HepG2 (cell line): Measurements from ENCODE around the gene COPZ1. TPM values are rescaled to one million over a fixed set of nuclear protein-coding genes. Genes with fewer than 3 reads are reported as not detected.

ENCODE experiments used
- HNRNPH1 ChIP-seq: fragments of 200-400 bp; formaldehyde crosslinking; optimal IDR thresholded peaks from 2 replicates; pipeline ENCODE3; 2017; ENCODE audit warnings: mild to moderate bottlenecking, low read depth, low read length
- HOXA3 ChIP-seq: sonication (generic); formaldehyde crosslinking; IDR thresholded peaks from 2 replicates; pipeline ENCODE4 v1.5.0; 2020; ENCODE audit warnings: missing genetic modification reagents
- IRF9 ChIP-seq: sonication (generic); formaldehyde crosslinking; IDR thresholded peaks from 2 replicates; pipeline ENCODE4 v1.8.0; 2022; ENCODE audit warnings: missing genetic modification reagents, mild to moderate bottlenecking, borderline replicate concordance
- KDM2A ChIP-seq: sonication (generic); formaldehyde crosslinking; IDR thresholded peaks from 2 replicates; pipeline ENCODE4 v1.4.0; 2020; ENCODE audit warnings: low read depth, missing genetic modification reagents, borderline replicate concordance
- SOX5 ChIP-seq: IDR thresholded peaks from 2 replicates; pipeline ENCODE4 v1.6.1; 2016; ENCODE audit warnings: borderline replicate concordance
- ZNF263 ChIP-seq: sonication (generic); formaldehyde crosslinking; IDR thresholded peaks from 2 replicates; pipeline ENCODE4 v1.4.0; 2020; ENCODE audit warnings: missing genetic modification reagents
- ZNF710 ChIP-seq: sonication (generic); formaldehyde crosslinking; IDR thresholded peaks from 2 replicates; pipeline ENCODE4 v1.5.0; 2020; ENCODE audit warnings: mild to moderate bottlenecking, missing genetic modification reagents, borderline replicate concordance
- polyA plus RNA-seq, 8 experiments: library from polyadenylated mRNA; depleted of rRNA in 3 of 8; stranded (reverse) in 7 of 8; unstranded in 1 of 8; fragments of >200 nt; fragmentation: Illumina TruSeq in 4 of 8; extraction: Trizol in 4 of 8; gene quantifications; 2 replicates each; pipeline versions ENCODE4 v1.2.1 to v1.2.3, GENCODE V29; 2011 to 2016; ENCODE audit warnings: low read depth in 4 of 8, missing spikeins in 1 of 8, mixed read lengths in 1 of 8; ENCODE audit not compliant: insufficient read depth in 1 of 8
- total RNA-seq, 5 experiments: library from RNA; depleted of rRNA; stranded (reverse); fragments of >200 nt; fragmentation: Illumina TruSeq; extraction: Trizol; gene quantifications; 2 replicates each; pipeline ENCODE4 v1.2.3, GENCODE V29; 2016; ENCODE audit warnings: low read depth in 1 of 5
- TF ChIP-seq, protein P1 (sequence below): sonication (generic); formaldehyde crosslinking; conservative IDR thresholded peaks from 2 replicates; pipeline ENCODE4 v1.4.0; 2020; ENCODE audit warnings: mild to moderate bottlenecking, missing genetic modification reagents, moderate library complexity
- TF ChIP-seq, protein P2 (sequence below): sonication (generic); formaldehyde crosslinking; IDR thresholded peaks from 2 replicates; pipeline ENCODE4 v1.4.0; 2020; ENCODE audit warnings: missing genetic modification reagents, borderline replicate concordance
- TF ChIP-seq, protein P3 (sequence below): sonication (generic); formaldehyde crosslinking; IDR thresholded peaks from 2 replicates; pipeline ENCODE4 v1.4.0; 2020; ENCODE audit warnings: missing genetic modification reagents, borderline replicate concordance

Gene COPZ1
- total and polyA plus RNA-seq, 2 of the 13 experiments (the other 11 are each of a cell fraction or from before 2014, with no cell fraction given) = 125 to 184 TPM

DNA sequence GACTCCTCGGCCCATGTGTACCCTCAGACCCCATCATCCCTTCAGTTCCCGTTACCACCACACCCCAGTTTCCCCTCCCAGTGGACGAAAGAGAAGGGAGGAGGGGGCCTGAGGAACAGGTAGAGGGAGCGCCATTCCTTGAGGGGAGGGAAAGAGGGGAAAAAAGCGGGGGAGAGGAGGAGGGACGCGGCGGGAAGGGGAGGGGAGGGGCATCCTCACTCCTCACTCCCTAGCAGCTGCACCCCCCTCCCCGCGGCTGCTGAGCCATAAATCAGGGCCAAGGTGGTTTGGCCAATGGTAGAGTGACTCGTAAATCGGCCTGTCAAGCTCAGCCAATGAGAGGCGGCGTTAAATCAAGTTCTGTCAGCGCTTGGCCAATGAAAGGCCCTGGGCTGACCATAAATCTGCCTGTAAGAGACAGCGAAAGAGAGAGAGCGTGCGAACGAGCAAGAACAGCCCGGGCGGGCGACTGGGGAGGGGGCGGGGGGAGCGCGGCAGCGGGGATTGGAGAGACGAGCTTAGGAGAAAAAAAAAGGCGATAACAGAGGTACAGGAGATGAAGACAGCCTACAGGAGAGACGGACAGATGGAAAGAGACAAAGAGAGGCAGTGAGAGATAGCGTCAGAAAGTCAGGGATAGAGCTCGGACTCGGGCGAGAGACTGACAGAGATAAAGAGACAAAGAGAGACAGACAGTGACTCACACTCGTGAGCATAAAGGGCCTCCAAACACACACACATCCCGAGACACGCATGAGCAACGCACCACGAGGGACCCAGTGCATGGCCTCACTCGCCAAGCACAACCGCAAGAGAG is 34.2 kb downstream of the COPZ1 start (continued):
- TF ChIP-seq IRF9 (CRISPR knock-in tag) (0 out of 2 replicates have a peak, but pooled peaks have one; percentile 22), SOX5 (peak; percentile 33; the same call in 1 of the 2 replicates), HNRNPH1 (no peak), ZNF710 (CRISPR knock-in tag) (peak; percentile 62; the same call in 1 of the 2 replicates), KDM2A (CRISPR knock-in tag) (peak; percentile 11; the same call in 1 of the 2 replicates), HOXA3 (peak; percentile 71), ZNF263 (CRISPR knock-in tag) (0 out of 2 replicates have a peak, but pooled peaks have one; percentile 12)
- TF ChIP-seq, protein P1, sequence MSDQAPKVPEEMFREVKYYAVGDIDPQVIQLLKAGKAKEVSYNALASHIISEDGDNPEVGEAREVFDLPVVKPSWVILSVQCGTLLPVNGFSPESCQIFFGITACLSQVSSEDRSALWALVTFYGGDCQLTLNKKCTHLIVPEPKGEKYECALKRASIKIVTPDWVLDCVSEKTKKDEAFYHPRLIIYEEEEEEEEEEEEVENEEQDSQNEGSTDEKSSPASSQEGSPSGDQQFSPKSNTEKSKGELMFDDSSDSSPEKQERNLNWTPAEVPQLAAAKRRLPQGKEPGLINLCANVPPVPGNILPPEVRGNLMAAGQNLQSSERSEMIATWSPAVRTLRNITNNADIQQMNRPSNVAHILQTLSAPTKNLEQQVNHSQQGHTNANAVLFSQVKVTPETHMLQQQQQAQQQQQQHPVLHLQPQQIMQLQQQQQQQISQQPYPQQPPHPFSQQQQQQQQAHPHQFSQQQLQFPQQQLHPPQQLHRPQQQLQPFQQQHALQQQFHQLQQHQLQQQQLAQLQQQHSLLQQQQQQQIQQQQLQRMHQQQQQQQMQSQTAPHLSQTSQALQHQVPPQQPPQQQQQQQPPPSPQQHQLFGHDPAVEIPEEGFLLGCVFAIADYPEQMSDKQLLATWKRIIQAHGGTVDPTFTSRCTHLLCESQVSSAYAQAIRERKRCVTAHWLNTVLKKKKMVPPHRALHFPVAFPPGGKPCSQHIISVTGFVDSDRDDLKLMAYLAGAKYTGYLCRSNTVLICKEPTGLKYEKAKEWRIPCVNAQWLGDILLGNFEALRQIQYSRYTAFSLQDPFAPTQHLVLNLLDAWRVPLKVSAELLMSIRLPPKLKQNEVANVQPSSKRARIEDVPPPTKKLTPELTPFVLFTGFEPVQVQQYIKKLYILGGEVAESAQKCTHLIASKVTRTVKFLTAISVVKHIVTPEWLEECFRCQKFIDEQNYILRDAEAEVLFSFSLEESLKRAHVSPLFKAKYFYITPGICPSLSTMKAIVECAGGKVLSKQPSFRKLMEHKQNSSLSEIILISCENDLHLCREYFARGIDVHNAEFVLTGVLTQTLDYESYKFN (CRISPR knock-in tag) = peak; percentile 48
- TF ChIP-seq, protein P2, sequence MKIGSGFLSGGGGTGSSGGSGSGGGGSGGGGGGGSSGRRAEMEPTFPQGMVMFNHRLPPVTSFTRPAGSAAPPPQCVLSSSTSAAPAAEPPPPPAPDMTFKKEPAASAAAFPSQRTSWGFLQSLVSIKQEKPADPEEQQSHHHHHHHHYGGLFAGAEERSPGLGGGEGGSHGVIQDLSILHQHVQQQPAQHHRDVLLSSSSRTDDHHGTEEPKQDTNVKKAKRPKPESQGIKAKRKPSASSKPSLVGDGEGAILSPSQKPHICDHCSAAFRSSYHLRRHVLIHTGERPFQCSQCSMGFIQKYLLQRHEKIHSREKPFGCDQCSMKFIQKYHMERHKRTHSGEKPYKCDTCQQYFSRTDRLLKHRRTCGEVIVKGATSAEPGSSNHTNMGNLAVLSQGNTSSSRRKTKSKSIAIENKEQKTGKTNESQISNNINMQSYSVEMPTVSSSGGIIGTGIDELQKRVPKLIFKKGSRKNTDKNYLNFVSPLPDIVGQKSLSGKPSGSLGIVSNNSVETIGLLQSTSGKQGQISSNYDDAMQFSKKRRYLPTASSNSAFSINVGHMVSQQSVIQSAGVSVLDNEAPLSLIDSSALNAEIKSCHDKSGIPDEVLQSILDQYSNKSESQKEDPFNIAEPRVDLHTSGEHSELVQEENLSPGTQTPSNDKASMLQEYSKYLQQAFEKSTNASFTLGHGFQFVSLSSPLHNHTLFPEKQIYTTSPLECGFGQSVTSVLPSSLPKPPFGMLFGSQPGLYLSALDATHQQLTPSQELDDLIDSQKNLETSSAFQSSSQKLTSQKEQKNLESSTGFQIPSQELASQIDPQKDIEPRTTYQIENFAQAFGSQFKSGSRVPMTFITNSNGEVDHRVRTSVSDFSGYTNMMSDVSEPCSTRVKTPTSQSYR (CRISPR knock-in tag) = peak; percentile 59; the same call in 1 of the 2 replicates
- TF ChIP-seq, protein P3, sequence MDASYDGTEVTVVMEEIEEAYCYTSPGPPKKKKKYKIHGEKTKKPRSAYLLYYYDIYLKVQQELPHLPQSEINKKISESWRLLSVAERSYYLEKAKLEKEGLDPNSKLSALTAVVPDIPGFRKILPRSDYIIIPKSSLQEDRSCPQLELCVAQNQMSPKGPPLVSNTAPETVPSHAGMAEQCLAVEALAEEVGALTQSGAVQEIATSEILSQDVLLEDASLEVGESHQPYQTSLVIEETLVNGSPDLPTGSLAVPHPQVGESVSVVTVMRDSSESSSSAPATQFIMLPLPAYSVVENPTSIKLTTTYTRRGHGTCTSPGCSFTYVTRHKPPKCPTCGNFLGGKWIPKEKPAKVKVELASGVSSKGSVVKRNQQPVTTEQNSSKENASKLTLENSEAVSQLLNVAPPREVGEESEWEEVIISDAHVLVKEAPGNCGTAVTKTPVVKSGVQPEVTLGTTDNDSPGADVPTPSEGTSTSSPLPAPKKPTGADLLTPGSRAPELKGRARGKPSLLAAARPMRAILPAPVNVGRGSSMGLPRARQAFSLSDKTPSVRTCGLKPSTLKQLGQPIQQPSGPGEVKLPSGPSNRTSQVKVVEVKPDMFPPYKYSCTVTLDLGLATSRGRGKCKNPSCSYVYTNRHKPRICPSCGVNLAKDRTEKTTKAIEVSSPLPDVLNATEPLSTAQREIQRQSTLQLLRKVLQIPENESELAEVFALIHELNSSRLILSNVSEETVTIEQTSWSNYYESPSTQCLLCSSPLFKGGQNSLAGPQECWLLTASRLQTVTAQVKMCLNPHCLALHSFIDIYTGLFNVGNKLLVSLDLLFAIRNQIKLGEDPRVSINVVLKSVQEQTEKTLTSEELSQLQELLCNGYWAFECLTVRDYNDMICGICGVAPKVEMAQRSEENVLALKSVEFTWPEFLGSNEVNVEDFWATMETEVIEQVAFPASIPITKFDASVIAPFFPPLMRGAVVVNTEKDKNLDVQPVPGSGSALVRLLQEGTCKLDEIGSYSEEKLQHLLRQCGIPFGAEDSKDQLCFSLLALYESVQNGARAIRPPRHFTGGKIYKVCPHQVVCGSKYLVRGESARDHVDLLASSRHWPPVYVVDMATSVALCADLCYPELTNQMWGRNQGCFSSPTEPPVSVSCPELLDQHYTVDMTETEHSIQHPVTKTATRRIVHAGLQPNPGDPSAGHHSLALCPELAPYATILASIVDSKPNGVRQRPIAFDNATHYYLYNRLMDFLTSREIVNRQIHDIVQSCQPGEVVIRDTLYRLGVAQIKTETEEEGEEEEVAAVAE (CRISPR knock-in tag) = peak; percentile 99
